Adrenal gland (tissue), 12 donors: ENCODE measurements around the gene NSL1. TPM values are rescaled to one million over a fixed set of nuclear protein-coding genes. Genes with fewer than 3 reads are reported as not detected.

Experiments used
- DNase-seq, 7 donors: peaks; one replicate each; pipeline ENCODE4 v3.0.0-alpha.2; 2019 to 2020
- H3K27ac ChIP-seq, 5 donors: fragments of 200-600 bp; sonication (generic) in 4 of 5; 1 replicate in 3 of 5; 2 replicates in 2 of 5; pipeline versions ENCODE4 v1.5.1 to v1.8.0; 2016 to 2020; ENCODE audit warnings: mild to moderate bottlenecking in 1 of 5
- H3K27me3 ChIP-seq: fragments of 200-600 bp; 2 replicates; pipeline ENCODE4 v1.8.0; 2021
- H3K36me3 ChIP-seq, 2 donors: fragments of 200-600 bp; replicated peaks in 1 of 2; 1 replicate in 1 of 2; 2 replicates in 1 of 2; pipeline versions ENCODE4 v1.5.1 to v1.8.0; 2018 to 2022
- H3K4me1 ChIP-seq, 2 donors: fragments of 200-600 bp; replicated peaks in 1 of 2; 1 replicate in 1 of 2; 2 replicates in 1 of 2; pipeline versions ENCODE4 v1.5.1 to v1.8.0; 2018 to 2021
- H3K4me3 ChIP-seq, 4 donors: fragments of 200-600 bp; sonication (generic) in 3 of 4; one replicate each; pipeline ENCODE4 v1.5.1; 2016 to 2018
- H3K9me3 ChIP-seq, 3 donors: fragments of 200-600 bp; sonication (generic) in 1 of 3; replicated peaks in 1 of 3; 1 replicate in 2 of 3; 2 replicates in 1 of 3; pipeline versions ENCODE4 v1.5.1 to v1.8.0; 2016 to 2021
- POLR2A ChIP-seq, 2 donors: fragments of 450-650 bp; IDR thresholded peaks; one replicate each; pipeline ENCODE4 v1.6.1; 2017; ENCODE audit warnings: antibody characterized with exemption in 2 of 2, mild to moderate bottlenecking in 2 of 2, moderate library complexity in 1 of 2
- WGBS, 4 donors: extraction: QIAGEN DNeasy Blood & Tissue Kit in 2 of 4; methylation state at CpG; one replicate each; pipeline versions ENCODE4 v1.1.5 to v1.1.7; 2013 to 2017; 5-methylcytosine and 5-hydroxymethylcytosine counted together
- intact Hi-C, 2 donors: fragments of 100-400 bp; cut with DNase I; formaldehyde crosslinking; loops; one replicate each; pipeline versions ENCODE4 v1.14.1 to v1.15.0; 2022 to 2023
- polyA plus RNA-seq, 3 donors: library from polyadenylated mRNA; stranded (reverse); fragments of 200-250 nt in 2 of 3; fragments of 350-450 nt in 1 of 3; fragmentation: Illumina TruSeq in 1 of 3; extraction: RNeasy Lipid Tissue Mini Kit (QIAGEN cat#74804) in 1 of 3; gene quantifications; one replicate each; pipeline ENCODE4 v1.2.3, GENCODE V29; 2013 to 2014
- total RNA-seq, 9 donors: library from RNA; depleted of rRNA in 4 of 9; stranded (reverse); fragments of >200 nt in 4 of 9; fragments of 120-200 nt in 1 of 9; fragmentation: NEBNext Ultra II Directional in 1 of 9; extraction: Animal tissue kit (Norgen Biotek cat#: 25700) in 1 of 9; gene quantifications; one replicate each; pipeline versions ENCODE4 v1.1.0 to v1.2.4, GENCODE V29; 2013 to 2023
- TF ChIP-seq, protein P1 (sequence below), 6 experiments: fragments of 450-650 bp in 4 of 6; fragments of 200-600 bp in 2 of 6; sonication (generic) in 1 of 6; IDR thresholded peaks; 1 replicate in 5 of 6; 2 replicates in 1 of 6; pipeline versions ENCODE4 v1.5.1 to v1.8.0; 2016 to 2021; ENCODE audit warnings: antibody characterized with exemption in 6 of 6, mild to moderate bottlenecking in 2 of 6, moderate library complexity in 1 of 6
- donor health status: healthy with polysubstance abuse.
- donor health status: Bipolar disorder and iron deficiency.
- donor health status: DM: yes; HTN: yes; CAD: no.
- donor health status: DM: no; HTN: no; CAD: no.
- donor health status: DM: no; HTN: no; CAD: no.
- donor health status: DM: yes; HTN: yes; CAD: no.

NSL1 gene
- total and polyA plus RNA-seq, 12 donors, result 10.6 to 90.9 (median 29.8) TPM

DNA sequence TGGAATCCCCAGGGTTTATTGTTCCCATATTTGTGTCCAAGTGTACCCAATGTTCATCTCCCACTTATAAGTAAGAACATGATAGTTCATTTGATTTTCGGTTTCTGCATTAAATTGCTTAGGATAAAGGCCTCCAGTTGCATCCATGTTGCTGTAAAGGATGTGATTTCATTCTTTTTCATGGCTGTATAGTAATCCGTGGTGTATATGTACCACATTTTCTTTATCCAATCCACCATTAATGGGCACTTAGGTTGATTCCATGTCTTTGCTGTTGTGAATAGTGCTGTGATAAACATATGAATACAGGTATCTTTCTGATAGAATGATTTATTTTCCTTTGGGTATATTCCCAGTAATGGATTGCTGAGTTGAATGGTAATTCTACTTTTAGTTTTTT lies 71.9 kb downstream of the NSL1 start:
- Histone ChIP-seq H3K36me3 (no peaks in the 10 kb centered on the region), H3K4me1 (no peaks in the 10 kb centered on the region), H3K27me3 (peaks cover under 1% of the 10 kb centered on the region), H3K27ac (no peak overlapping the region), H3K9me3 (no peaks in the 10 kb centered on the region), H3K4me3 (no peak overlapping the region)
- intact Hi-C loops, result no loop called here
- TF ChIP-seq POLR2A (IDR thresholded peaks at IDR 0.05), result no peak
- TF ChIP-seq, protein P1, sequence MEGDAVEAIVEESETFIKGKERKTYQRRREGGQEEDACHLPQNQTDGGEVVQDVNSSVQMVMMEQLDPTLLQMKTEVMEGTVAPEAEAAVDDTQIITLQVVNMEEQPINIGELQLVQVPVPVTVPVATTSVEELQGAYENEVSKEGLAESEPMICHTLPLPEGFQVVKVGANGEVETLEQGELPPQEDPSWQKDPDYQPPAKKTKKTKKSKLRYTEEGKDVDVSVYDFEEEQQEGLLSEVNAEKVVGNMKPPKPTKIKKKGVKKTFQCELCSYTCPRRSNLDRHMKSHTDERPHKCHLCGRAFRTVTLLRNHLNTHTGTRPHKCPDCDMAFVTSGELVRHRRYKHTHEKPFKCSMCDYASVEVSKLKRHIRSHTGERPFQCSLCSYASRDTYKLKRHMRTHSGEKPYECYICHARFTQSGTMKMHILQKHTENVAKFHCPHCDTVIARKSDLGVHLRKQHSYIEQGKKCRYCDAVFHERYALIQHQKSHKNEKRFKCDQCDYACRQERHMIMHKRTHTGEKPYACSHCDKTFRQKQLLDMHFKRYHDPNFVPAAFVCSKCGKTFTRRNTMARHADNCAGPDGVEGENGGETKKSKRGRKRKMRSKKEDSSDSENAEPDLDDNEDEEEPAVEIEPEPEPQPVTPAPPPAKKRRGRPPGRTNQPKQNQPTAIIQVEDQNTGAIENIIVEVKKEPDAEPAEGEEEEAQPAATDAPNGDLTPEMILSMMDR (IDR thresholded peaks at IDR 0.05), result no peak
- no peak for DNase-seq
- WGBS, 4 donors, result 86 to 91% (median 89%) methylated on average over 2 of the region's 2 CpGs

DNA sequence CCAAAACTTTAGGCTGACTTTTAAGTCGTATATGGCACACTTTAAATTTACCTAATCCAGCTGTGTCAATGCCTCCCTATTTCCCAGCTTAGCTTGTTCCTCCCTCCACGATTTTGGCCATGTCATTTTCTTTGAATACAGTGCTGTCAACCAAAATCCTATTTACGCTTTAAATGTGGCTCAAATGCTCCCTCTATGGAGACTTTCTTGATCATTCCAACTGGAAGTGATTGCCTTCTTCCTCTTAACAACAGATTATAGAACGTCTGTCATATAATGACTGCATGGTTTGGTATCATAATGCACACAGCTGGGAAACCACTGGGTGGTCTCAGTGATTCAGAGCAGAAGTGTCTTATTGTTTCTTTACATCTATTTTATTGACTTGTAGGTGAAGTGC lies 73.1 kb downstream of the NSL1 start:
- WGBS, 4 donors, result 28 to 41% (median 30%) methylated on average over 4 of the region's 4 CpGs
- TF ChIP-seq POLR2A (IDR thresholded peaks at IDR 0.05), result no peak
- TF ChIP-seq, protein P1 (IDR thresholded peaks at IDR 0.05), result peak in 1 of 6 experiments; percentile 13
- Histone ChIP-seq H3K36me3 (no peaks in the 10 kb centered on the region), H3K27me3 (peaks cover 3% of the 10 kb centered on the region), H3K27ac (no peak overlapping the region), H3K9me3 (no peaks in the 10 kb centered on the region), H3K4me1 (no peaks in the 10 kb centered on the region), H3K4me3 (no peak overlapping the region)
- DNase-seq, result no peak
- intact Hi-C loops, result no loop called here

DNA sequence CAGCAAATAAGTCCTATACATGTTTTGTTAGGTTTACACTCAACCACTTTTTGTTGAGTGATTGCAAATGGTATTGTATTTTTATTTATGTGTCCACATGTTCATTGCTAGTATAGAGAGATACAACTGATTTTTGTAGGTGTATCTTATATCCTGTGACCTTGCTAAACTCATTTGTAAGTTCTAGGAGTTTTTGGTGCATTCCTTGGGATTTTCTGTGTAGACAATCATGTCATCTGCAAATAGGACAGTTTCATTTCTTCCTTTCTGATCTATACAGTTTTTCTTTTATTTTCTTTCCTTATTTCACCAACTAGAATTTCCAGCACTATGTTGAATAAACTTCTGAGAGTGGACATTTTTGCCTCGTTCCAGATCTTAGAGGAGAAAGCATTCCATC lies 75.4 kb downstream of the NSL1 start:
- 61 to 70% (median 67%) methylated on average over 1 of the region's 1 CpG for WGBS, 4 donors
- intact Hi-C loops, result no loop called here
- Histone ChIP-seq H3K9me3 (no peaks in the 10 kb centered on the region), H3K36me3 (no peaks in the 10 kb centered on the region), H3K4me1 (no peaks in the 10 kb centered on the region), H3K27ac (no peak overlapping the region), H3K4me3 (no peak overlapping the region), H3K27me3 (peaks cover 3% of the 10 kb centered on the region)
- no peak for DNase-seq
- TF ChIP-seq POLR2A (IDR thresholded peaks at IDR 0.05), result no peak

DNA sequence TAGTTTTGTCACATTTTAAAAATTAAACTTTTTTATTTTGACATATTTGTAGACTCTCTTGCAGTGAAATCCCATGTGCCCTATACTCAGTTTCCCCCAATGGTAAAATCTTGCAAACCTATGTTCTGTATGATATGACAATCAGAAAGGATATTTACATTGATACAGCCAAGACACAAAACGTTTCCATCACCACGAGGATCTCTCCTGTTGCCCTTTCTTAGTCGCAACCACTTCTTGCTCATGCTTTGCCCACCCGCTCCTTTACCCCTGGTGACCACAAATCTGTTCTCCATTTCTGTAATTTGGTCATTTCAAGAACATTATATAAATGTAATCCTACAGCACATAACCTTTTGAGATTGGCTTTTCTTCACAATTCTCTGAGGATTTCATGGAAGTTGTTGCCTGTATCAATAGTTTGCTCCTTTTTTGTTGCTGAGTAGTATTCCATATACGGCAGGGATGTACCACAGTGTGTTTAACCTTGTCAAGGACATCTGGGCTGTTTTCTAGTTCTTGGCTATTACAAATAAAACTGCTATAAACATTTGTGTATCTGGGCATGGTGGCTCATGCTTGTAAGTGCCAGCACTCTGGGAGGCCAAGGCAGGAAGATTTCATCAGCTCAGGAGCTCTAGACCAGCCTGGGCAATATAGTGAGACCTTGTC lies 78.0 kb downstream of the NSL1 start:
- Histone ChIP-seq H3K4me3 (no peak overlapping the region), H3K4me1 (no peaks in the 10 kb centered on the region), H3K9me3 (no peaks in the 10 kb centered on the region), H3K36me3 (no peaks in the 10 kb centered on the region), H3K27ac (no peak overlapping the region), H3K27me3 (peaks cover 3% of the 10 kb centered on the region)
- intact Hi-C loops, result no loop called here
- no peak for TF ChIP-seq POLR2A (IDR thresholded peaks at IDR 0.05)
- TF ChIP-seq, protein P1 (IDR thresholded peaks at IDR 0.05), result no peak
- 75 to 88% (median 79%) methylated on average over 5 of the region's 5 CpGs for WGBS, 4 donors
- no peak for DNase-seq
